ENCODE measurements around the gene GASK1A.

- TF ChIP-seq CTCF (conservative IDR thresholded peaks at IDR 0.05 in 1 of 2, IDR thresholded peaks at IDR 0.05 in 1 of 2; ENCODE audit: low read depth in 1 of 2, low read length in 2 of 2): no peak
- TF ChIP-seq EZH2 (IDR thresholded peaks at IDR 0.05; ENCODE audit: low read length, missing control alignments): no peak
Observed at GRCh38 chr3:43074901-43075689, 96.0 kb downstream of the GASK1A start.

Measured in fibroblast of lung (primary cell).